Endothelial cell (in vitro differentiated cells): Measurements from ENCODE around the gene COX18. TPM values are rescaled to one million over a fixed set of nuclear protein-coding genes. Genes with fewer than 3 reads are reported as not detected.

ENCODE experiments used
- DNase-seq: peaks from one replicate; pipeline ENCODE4 v3.0.0; 2021; ENCODE audit warnings: low spot score
- H3K27ac Mint-ChIP-seq: one replicate; pipeline ENCODE4 v1.8.0; 2021; ENCODE audit warnings: mixed read lengths, inconsistent platforms; ENCODE audit not compliant: unreplicated experiment
- H3K27me3 Mint-ChIP-seq: one replicate; pipeline ENCODE4 v1.8.0; 2021; ENCODE audit warnings: mild to moderate bottlenecking, moderate library complexity, mixed read lengths, inconsistent platforms; ENCODE audit not compliant: unreplicated experiment
- H3K36me3 Mint-ChIP-seq: one replicate; pipeline ENCODE4 v1.8.0; 2021; ENCODE audit warnings: mild to moderate bottlenecking, low read depth, mixed read lengths, inconsistent platforms; ENCODE audit not compliant: unreplicated experiment
- H3K4me1 Mint-ChIP-seq: one replicate; pipeline ENCODE4 v1.8.0; 2021; ENCODE audit warnings: mild to moderate bottlenecking, mixed read lengths, inconsistent platforms; ENCODE audit not compliant: unreplicated experiment
- H3K4me3 Mint-ChIP-seq: one replicate; pipeline ENCODE4 v1.8.0; 2021; ENCODE audit warnings: mild to moderate bottlenecking, mixed read lengths, inconsistent platforms; ENCODE audit not compliant: unreplicated experiment
- H3K9me3 Mint-ChIP-seq: one replicate; pipeline ENCODE4 v1.8.0; 2021; ENCODE audit warnings: mixed read lengths, inconsistent platforms; ENCODE audit not compliant: unreplicated experiment
- CTCF ChIP-seq: fragments of 200-600 bp; sonication (generic); IDR thresholded peaks from one replicate; pipeline ENCODE4 v1.5.0; 2021; ENCODE audit warnings: antibody characterized with exemption; ENCODE audit not compliant: unreplicated experiment
- long read RNA-seq: library from polyadenylated mRNA; unstranded; transcript quantifications from one replicate; pipeline ENCODE4 v2.0.0, GENCODE V29; 2020; ENCODE audit not compliant: unreplicated experiment
- total RNA-seq: library from RNA; stranded (reverse); fragmentation: NEBNext Ultra II Directional; extraction: Animal tissue kit (Norgen Biotek cat#: 25700); gene quantifications from one replicate; pipeline ENCODE4 v1.2.1, GENCODE V29; 2021; ENCODE audit not compliant: unreplicated experiment

Gene COX18
- 14.4 TPM for total RNA-seq
- long read RNA-seq, partial matches to known transcripts = 1 of 1 reads
- long read RNA-seq, other reads (novel, unspliced or antisense) = 0 of 1 reads

- Mint-ChIP-seq H3K9me3 (no peaks in the 10 kb centered on the region), H3K27me3 (peaks cover 9% of the 10 kb centered on the region), H3K27ac (peak within 1 kb of the TSS; percentile 99), H3K36me3 (peaks cover 4% of the 10 kb centered on the region), H3K4me3 (peak within 1 kb of the TSS; percentile 94), H3K4me1 (peaks cover 15% of the 10 kb centered on the region)
- DNase-seq = peak; percentile 97
- TF ChIP-seq CTCF = no peak
Observed at GRCh38 chr4:73069338-73070073, at the start of gene COX18. TSS of gene COX18 (minus strand) at chr4:73069716. CDS start at chr4:73069649, 67 bp downstream.

- no peak for DNase-seq
- Mint-ChIP-seq H3K27ac (no peak overlapping the region), H3K9me3 (no peaks in the 10 kb centered on the region), H3K36me3 (peaks cover 10% of the 10 kb centered on the region), H3K4me3 (no peak overlapping the region), H3K27me3 (peaks cover 1% of the 10 kb centered on the region), H3K4me1 (peaks cover 6% of the 10 kb centered on the region)
- no peak for TF ChIP-seq CTCF
Observed at GRCh38 chr4:73109493-73109892, 40.0 kb upstream of the COX18 start.

- peaks cover 6% of the 10 kb centered on the region for H3K27me3 Mint-ChIP-seq
- no peaks in the 10 kb centered on the region for H3K9me3 Mint-ChIP-seq
- no peak for DNase-seq
- TF ChIP-seq CTCF = no peak
- H3K4me1 Mint-ChIP-seq = peaks cover 10% of the 10 kb centered on the region
- H3K4me3 Mint-ChIP-seq = no peak overlapping the region
- H3K27ac Mint-ChIP-seq = no peak overlapping the region
- peaks cover 16% of the 10 kb centered on the region for H3K36me3 Mint-ChIP-seq
Observed at GRCh38 chr4:73104695-73105094, 35.2 kb upstream of the COX18 start.

- Mint-ChIP-seq H3K9me3 (no peaks in the 10 kb centered on the region), H3K27ac (no peak overlapping the region)
- DNase-seq = no peak
Observed at GRCh38 chr4:73103799-73104503, 34.4 kb upstream of the COX18 start.

More at GRCh38 chr4:73103799-73104503, 34.4 kb upstream of the COX18 start:
- no peak overlapping the region for H3K4me3 Mint-ChIP-seq
- H3K27me3 Mint-ChIP-seq = peaks cover 10% of the 10 kb centered on the region
- TF ChIP-seq CTCF = no peak
- H3K4me1 Mint-ChIP-seq = peaks cover 18% of the 10 kb centered on the region
- H3K36me3 Mint-ChIP-seq = peaks cover 20% of the 10 kb centered on the region
